ENCODE results near the gene BTNL3. TPM values are rescaled to one million over a fixed set of nuclear protein-coding genes. Genes with fewer than 3 reads are reported as not detected.

BTNL3 gene
- total and polyA plus RNA-seq, 10 of the 15 experiments (the other 5 are each of a cell fraction or from before 2014, with no cell fraction given): 0.39 TPM; not detected in 9

DNA sequence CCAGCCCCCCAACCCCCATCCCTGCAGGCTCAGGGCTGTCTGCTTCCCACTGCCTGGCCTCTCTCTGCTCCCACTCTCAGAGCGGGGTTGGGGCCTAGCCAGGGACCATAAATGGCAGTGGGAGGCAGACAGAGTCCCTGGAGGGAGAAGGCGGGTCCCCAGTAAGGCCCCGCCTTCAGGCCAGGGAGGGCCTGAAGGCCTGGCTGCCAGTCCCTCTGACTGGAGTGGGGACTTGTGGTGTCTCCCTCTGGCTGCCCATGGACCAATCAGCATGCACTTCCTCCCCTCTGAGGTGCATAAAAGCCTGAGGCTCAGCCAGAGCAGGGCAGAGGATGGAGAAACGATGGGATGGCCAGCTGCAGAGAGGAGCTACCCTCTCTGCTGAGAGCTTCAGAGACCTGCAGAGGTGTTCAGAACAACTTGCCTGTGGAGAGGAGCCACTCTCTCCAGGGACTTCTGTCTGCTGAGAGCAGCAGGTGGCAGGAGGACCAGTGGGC, 48.8 kb downstream of the BTNL3 start (continued):
- no peak for TF ChIP-seq ATF7 (IDR thresholded peaks at IDR 0.05; ENCODE audit: low read depth)
- TF ChIP-seq, protein P1, sequence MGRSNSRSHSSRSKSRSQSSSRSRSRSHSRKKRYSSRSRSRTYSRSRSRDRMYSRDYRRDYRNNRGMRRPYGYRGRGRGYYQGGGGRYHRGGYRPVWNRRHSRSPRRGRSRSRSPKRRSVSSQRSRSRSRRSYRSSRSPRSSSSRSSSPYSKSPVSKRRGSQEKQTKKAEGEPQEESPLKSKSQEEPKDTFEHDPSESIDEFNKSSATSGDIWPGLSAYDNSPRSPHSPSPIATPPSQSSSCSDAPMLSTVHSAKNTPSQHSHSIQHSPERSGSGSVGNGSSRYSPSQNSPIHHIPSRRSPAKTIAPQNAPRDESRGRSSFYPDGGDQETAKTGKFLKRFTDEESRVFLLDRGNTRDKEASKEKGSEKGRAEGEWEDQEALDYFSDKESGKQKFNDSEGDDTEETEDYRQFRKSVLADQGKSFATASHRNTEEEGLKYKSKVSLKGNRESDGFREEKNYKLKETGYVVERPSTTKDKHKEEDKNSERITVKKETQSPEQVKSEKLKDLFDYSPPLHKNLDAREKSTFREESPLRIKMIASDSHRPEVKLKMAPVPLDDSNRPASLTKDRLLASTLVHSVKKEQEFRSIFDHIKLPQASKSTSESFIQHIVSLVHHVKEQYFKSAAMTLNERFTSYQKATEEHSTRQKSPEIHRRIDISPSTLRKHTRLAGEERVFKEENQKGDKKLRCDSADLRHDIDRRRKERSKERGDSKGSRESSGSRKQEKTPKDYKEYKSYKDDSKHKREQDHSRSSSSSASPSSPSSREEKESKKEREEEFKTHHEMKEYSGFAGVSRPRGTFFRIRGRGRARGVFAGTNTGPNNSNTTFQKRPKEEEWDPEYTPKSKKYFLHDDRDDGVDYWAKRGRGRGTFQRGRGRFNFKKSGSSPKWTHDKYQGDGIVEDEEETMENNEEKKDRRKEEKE (IDR thresholded peaks at IDR 0.05): no peak
- no peak for TF ChIP-seq DPF2 (IDR thresholded peaks at IDR 0.05)

DNA sequence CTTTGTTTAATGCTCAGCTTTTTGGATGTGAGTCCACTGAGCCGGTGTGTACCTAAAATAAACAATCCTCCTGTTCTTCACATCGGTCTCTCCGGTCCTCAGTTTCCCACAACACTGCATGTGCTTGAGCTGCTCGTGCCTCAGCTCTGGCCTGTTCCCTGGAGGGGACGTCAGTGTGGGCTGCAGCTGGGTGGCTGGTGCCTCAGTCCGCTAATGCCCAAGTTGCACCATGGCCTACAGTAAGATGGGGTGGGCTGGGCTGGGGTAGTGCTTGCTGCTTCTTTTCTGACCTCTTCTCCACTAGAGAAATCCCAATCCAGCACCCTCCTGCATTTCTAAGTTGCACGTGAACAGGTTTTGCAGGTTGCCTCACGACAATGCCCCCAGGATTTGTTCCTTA, 50.8 kb downstream of the BTNL3 start:
- ATAC-seq: no peak
- SMC1A ChIA-PET (ENCODE audit: uncharacterized antibody, unreplicated experiment): interaction anchor here (1.0 to 1.6 kb wide), 3 partner anchors 64 to 176 kb away, joined by 3 to 4 read pairs (median 3); no protein-coding TSS in a partner anchor

More for the DNA sequence above, 50.8 kb downstream of the BTNL3 start:
- ChIA-PET RAD21 (ENCODE audit: unreplicated experiment) (interaction anchor here (1.1 kb wide), 1 partner anchor 192 kb away, joined by 3 read pairs; no protein-coding TSS in a partner anchor), CTCF (interaction anchor here (1.1 kb wide), 1 partner anchor 129 kb away, joined by 3 read pairs; no protein-coding TSS in a partner anchor), POLR2A (no interaction called here)
- no peak for DNase-seq (ENCODE audit: low read depth, low spot score)
- Histone ChIP-seq H3K27me3 (replicated peaks in 1 of 2; ENCODE audit: control insufficient read depth in 2 of 2, insufficient read depth in 2 of 2, low read length in 1 of 2) (no peaks in the 10 kb centered on the region; a peak in 1 of 4 replicates), H3K4me2 (ENCODE audit: control insufficient read depth, insufficient read depth) (no peak overlapping the region), H4K20me1 (ENCODE audit: control insufficient read depth, insufficient read depth) (no peaks in the 10 kb centered on the region), H3K36me3 (ENCODE audit: control insufficient read depth in 2 of 2, insufficient read depth in 2 of 2, low read length in 1 of 2) (no peaks in the 10 kb centered on the region), H3K4me3 (no peak overlapping the region), H3K4me1 (ENCODE audit: control insufficient read depth, insufficient read depth, low read length) (no peaks in the 10 kb centered on the region), H2AFZ (ENCODE audit: control insufficient read depth, low read depth, low read length) (no peak overlapping the region), H3K27ac (ENCODE audit: control insufficient read depth, insufficient read depth) (no peak overlapping the region), H3K9ac (ENCODE audit: control insufficient read depth, insufficient read depth, low read length) (no peak overlapping the region), H3K9me3 (replicated peaks; ENCODE audit: control insufficient read depth, insufficient read depth, low read length) (no peaks in the 10 kb centered on the region), H3K79me2 (ENCODE audit: control insufficient read depth, insufficient read depth, low read length) (no peaks in the 10 kb centered on the region)
- BruUV-seq (replicated peaks): no TSS peak
- 47% methylated on average over 8 of the region's 8 CpGs for WGBS (ENCODE audit: insufficient coverage, insufficient replicate concordance, low lambda C conversion rate, missing lambda C conversion rate)
- FAIRE-seq: no peak
- TF ChIP-seq, protein P2, sequence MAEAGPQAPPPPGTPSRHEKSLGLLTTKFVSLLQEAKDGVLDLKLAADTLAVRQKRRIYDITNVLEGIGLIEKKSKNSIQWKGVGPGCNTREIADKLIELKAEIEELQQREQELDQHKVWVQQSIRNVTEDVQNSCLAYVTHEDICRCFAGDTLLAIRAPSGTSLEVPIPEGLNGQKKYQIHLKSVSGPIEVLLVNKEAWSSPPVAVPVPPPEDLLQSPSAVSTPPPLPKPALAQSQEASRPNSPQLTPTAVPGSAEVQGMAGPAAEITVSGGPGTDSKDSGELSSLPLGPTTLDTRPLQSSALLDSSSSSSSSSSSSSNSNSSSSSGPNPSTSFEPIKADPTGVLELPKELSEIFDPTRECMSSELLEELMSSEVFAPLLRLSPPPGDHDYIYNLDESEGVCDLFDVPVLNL (IDR thresholded peaks at IDR 0.05; ENCODE audit: low read depth, low read length): no peak
- TF ChIP-seq FOXK2 (IDR thresholded peaks at IDR 0.05) (no peak), PAX8 (IDR thresholded peaks at IDR 0.05) (no peak), ETV6 (conservative IDR thresholded peaks at IDR 0.05 in 1 of 2, IDR thresholded peaks at IDR 0.05 in 1 of 2; ENCODE audit: borderline replicate concordance in 1 of 2, low read depth in 1 of 2) (no peak), NR2F1 (conservative IDR thresholded peaks at IDR 0.05) (no peak), PML (IDR thresholded peaks at IDR 0.05; ENCODE audit: low read length) (no peak)
- intact Hi-C loops (cut with micrococcal nuclease; ENCODE audit: unreplicated experiment): no loop called here
- in situ Hi-C loops (cut with MboI): no loop called here
